HEK293 (cell line): Measurements from ENCODE around the gene TDRD10.

ENCODE experiments used
- PRDM2 ChIP-seq: fragments of 450-650 bp; formaldehyde crosslinking; IDR thresholded peaks from 2 replicates; pipeline ENCODE4 v1.5.1; 2016; ENCODE audit warnings: missing biosample characterization, missing genetic modification characterization, borderline replicate concordance
- SCRT2 ChIP-seq: fragments of 450-650 bp; formaldehyde crosslinking; IDR thresholded peaks from 2 replicates; pipeline ENCODE4 v1.5.1; 2016; ENCODE audit warnings: missing biosample characterization, missing genetic modification characterization
- TCF7L2 ChIP-seq: IDR thresholded peaks from 2 replicates; pipeline ENCODE4 v1.6.1; 2011; ENCODE audit warnings: low read depth, mild to moderate bottlenecking, inconsistent platforms, low read length, moderate library complexity, borderline replicate concordance
- ZNF19 ChIP-seq: fragments of 450-650 bp; formaldehyde crosslinking; IDR thresholded peaks from 2 replicates; pipeline ENCODE4; 2016; ENCODE audit warnings: missing biosample characterization, missing genetic modification characterization, low read depth
- ZNF214 ChIP-seq: fragments of 450-650 bp; formaldehyde crosslinking; IDR thresholded peaks from 2 replicates; pipeline ENCODE4 v1.5.1; 2017; ENCODE audit warnings: missing biosample characterization, mild to moderate bottlenecking, missing genetic modification characterization, borderline replicate concordance
- ZNF248 ChIP-seq: fragments of 450-650 bp; formaldehyde crosslinking; IDR thresholded peaks from 2 replicates; pipeline ENCODE4 v1.5.1; 2017; ENCODE audit warnings: missing biosample characterization, missing genetic modification characterization
- ZNF416 ChIP-seq: fragments of 450-650 bp; formaldehyde crosslinking; IDR thresholded peaks from 2 replicates; pipeline ENCODE4 v1.5.1; 2016; ENCODE audit warnings: missing biosample characterization, missing genetic modification characterization
- ZNF426 ChIP-seq: fragments of 450-650 bp; formaldehyde crosslinking; IDR thresholded peaks from 2 replicates; pipeline ENCODE4 v1.5.1; 2017; ENCODE audit warnings: missing biosample characterization, missing genetic modification characterization, mild to moderate bottlenecking, inconsistent platforms, moderate library complexity
- ZNF501 ChIP-seq: fragments of 450-650 bp; formaldehyde crosslinking; IDR thresholded peaks from 2 replicates; pipeline ENCODE4 v1.5.1; 2016; ENCODE audit warnings: missing biosample characterization, missing genetic modification characterization
- ZNF513 ChIP-seq: fragments of 450-650 bp; IDR thresholded peaks from 2 replicates; pipeline ENCODE4 v1.5.1; 2018; ENCODE audit warnings: missing biosample characterization, missing genetic modification characterization
- ZNF514 ChIP-seq: fragments of 450-650 bp; formaldehyde crosslinking; IDR thresholded peaks from 2 replicates; pipeline ENCODE4 v1.5.1; 2016; ENCODE audit warnings: missing biosample characterization, missing genetic modification characterization
- ZNF585B ChIP-seq: fragments of 450-650 bp; formaldehyde crosslinking; IDR thresholded peaks from 2 replicates; pipeline ENCODE4 v1.5.1; 2016; ENCODE audit warnings: missing biosample characterization, missing genetic modification characterization
- ZNF629 ChIP-seq: fragments of 450-650 bp; formaldehyde crosslinking; IDR thresholded peaks from 2 replicates; pipeline ENCODE4 v1.5.1; 2017; ENCODE audit warnings: missing biosample characterization, missing genetic modification characterization
- ZNF639 ChIP-seq: fragments of 450-650 bp; formaldehyde crosslinking; IDR thresholded peaks from 2 replicates; pipeline ENCODE4 v1.5.1; 2016; ENCODE audit warnings: missing biosample characterization, missing genetic modification characterization
- ZNF654 ChIP-seq: fragments of 450-650 bp; formaldehyde crosslinking; IDR thresholded peaks from 2 replicates; pipeline ENCODE4 v1.5.1; 2016; ENCODE audit warnings: low read depth, missing biosample characterization, missing genetic modification characterization
- ZNF658 ChIP-seq: fragments of 450-650 bp; formaldehyde crosslinking; IDR thresholded peaks from 2 replicates; pipeline ENCODE4; 2016; ENCODE audit warnings: missing biosample characterization, missing genetic modification characterization
- ZNF677 ChIP-seq: fragments of 450-650 bp; IDR thresholded peaks from 2 replicates; pipeline ENCODE4 v1.5.0; 2018; ENCODE audit warnings: missing biosample characterization, mild to moderate bottlenecking, missing genetic modification characterization, moderate library complexity
- ZNF707 ChIP-seq: fragments of 450-650 bp; formaldehyde crosslinking; IDR thresholded peaks from 2 replicates; pipeline ENCODE4 v1.5.1; 2016; ENCODE audit warnings: missing biosample characterization, missing genetic modification characterization
- ZSCAN5A ChIP-seq: fragments of 450-650 bp; formaldehyde crosslinking; IDR thresholded peaks from 2 replicates; pipeline ENCODE4 v1.5.1; 2016; ENCODE audit warnings: missing biosample characterization, missing genetic modification characterization
- TF ChIP-seq, protein P1 (sequence below): fragments of 450-650 bp; formaldehyde crosslinking; IDR thresholded peaks from 2 replicates; pipeline ENCODE4 v1.5.1; 2017; ENCODE audit warnings: missing biosample characterization, missing genetic modification characterization
- TF ChIP-seq, protein P2 (sequence below): fragments of 450-650 bp; formaldehyde crosslinking; IDR thresholded peaks from 2 replicates; pipeline ENCODE4 v1.5.1; 2017; ENCODE audit warnings: missing biosample characterization, missing genetic modification characterization
- TF ChIP-seq, protein P3 (sequence below): fragments of 450-650 bp; formaldehyde crosslinking; IDR thresholded peaks from 2 replicates; pipeline ENCODE4 v1.5.1; 2016; ENCODE audit warnings: missing biosample characterization, missing genetic modification characterization

TDRD10 gene

DNA sequence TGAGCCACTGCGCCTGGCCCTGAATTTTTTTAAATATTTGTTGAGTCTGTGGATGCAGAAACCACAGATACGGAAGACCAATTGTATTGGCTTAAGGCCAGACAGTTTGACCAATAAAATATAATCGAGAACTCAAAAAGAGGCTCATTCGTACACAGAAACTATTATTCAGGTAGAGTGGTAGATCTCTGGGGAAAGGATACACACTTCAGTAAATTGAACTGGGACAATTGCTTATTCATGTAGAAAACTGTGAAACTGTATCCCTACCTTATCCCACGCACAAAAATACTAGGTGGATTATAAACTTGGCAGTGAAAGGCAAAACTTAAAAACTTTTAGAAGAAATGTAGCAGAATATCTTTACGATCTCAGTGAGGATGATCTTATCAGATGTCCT, 25.2 kb downstream of the TDRD10 start (continued):
- TF ChIP-seq ZNF639 (tag by site-specific recombination) (no peak), ZNF513 (tag by site-specific recombination) (no peak), ZNF426 (no peak), ZNF214 (tag by site-specific recombination) (no peak), ZNF654 (no peak), ZNF658 (tag by site-specific recombination) (no peak), ZNF585B (no peak), TCF7L2 (no peak), SCRT2 (tag by site-specific recombination) (no peak), ZSCAN5A (tag by site-specific recombination) (no peak), ZNF514 (tag by site-specific recombination) (no peak), ZNF501 (tag by site-specific recombination) (0 out of 2 replicates have a peak, but pooled peaks have one; percentile 20), ZNF416 (tag by site-specific recombination) (no peak), ZNF19 (tag by site-specific recombination) (no peak), ZNF248 (tag by site-specific recombination) (no peak), ZNF707 (tag by site-specific recombination) (no peak), ZNF629 (tag by site-specific recombination) (peak; percentile 51), ZNF677 (tag by site-specific recombination) (no peak), PRDM2 (tag by site-specific recombination) (no peak)
- TF ChIP-seq, protein P1, sequence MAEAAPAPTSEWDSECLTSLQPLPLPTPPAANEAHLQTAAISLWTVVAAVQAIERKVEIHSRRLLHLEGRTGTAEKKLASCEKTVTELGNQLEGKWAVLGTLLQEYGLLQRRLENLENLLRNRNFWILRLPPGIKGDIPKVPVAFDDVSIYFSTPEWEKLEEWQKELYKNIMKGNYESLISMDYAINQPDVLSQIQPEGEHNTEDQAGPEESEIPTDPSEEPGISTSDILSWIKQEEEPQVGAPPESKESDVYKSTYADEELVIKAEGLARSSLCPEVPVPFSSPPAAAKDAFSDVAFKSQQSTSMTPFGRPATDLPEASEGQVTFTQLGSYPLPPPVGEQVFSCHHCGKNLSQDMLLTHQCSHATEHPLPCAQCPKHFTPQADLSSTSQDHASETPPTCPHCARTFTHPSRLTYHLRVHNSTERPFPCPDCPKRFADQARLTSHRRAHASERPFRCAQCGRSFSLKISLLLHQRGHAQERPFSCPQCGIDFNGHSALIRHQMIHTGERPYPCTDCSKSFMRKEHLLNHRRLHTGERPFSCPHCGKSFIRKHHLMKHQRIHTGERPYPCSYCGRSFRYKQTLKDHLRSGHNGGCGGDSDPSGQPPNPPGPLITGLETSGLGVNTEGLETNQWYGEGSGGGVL (tag by site-specific recombination), result no peak
- TF ChIP-seq, protein P2, sequence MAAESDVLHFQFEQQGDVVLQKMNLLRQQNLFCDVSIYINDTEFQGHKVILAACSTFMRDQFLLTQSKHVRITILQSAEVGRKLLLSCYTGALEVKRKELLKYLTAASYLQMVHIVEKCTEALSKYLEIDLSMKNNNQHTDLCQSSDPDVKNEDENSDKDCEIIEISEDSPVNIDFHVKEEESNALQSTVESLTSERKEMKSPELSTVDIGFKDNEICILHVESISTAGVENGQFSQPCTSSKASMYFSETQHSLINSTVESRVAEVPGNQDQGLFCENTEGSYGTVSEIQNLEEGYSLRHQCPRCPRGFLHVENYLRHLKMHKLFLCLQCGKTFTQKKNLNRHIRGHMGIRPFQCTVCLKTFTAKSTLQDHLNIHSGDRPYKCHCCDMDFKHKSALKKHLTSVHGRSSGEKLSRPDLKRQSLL (tag by site-specific recombination), result no peak
- TF ChIP-seq, protein P3, sequence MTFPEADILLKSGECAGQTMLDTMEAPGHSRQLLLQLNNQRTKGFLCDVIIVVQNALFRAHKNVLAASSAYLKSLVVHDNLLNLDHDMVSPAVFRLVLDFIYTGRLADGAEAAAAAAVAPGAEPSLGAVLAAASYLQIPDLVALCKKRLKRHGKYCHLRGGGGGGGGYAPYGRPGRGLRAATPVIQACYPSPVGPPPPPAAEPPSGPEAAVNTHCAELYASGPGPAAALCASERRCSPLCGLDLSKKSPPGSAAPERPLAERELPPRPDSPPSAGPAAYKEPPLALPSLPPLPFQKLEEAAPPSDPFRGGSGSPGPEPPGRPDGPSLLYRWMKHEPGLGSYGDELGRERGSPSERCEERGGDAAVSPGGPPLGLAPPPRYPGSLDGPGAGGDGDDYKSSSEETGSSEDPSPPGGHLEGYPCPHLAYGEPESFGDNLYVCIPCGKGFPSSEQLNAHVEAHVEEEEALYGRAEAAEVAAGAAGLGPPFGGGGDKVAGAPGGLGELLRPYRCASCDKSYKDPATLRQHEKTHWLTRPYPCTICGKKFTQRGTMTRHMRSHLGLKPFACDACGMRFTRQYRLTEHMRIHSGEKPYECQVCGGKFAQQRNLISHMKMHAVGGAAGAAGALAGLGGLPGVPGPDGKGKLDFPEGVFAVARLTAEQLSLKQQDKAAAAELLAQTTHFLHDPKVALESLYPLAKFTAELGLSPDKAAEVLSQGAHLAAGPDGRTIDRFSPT (tag by site-specific recombination), result 0 out of 2 replicates have a peak, but pooled peaks have one; percentile 12
